K562 (cell line): ENCODE results near the gene IFT81. TPM values are rescaled to one million over a fixed set of nuclear protein-coding genes. Genes with fewer than 3 reads are reported as not detected.
A peak's percentile ranks its signal among the peaks of the same experiment; 100 is the strongest.

Experiments used
- ATAC-seq: fragments of 200-7000 bp; cut with Tn5 transposase; 3 replicates; pipeline ENCODE4 v1.9.1; 2020; ENCODE audit warnings: moderate library complexity
- BruUV-seq: library from RNA; stranded (reverse); fragments of 400-500 nt; replicated peaks from 2 replicates; lab custom pipeline; 2021; lab: Mats Ljungman, UMichigan
- CTCF ChIA-PET: fragments of 300-600 bp; formaldehyde crosslinking; extraction: SDS; loops from one replicate; lab custom pipeline; 2021; ENCODE audit warnings: low intra/inter-chr PET ratio; lab: Yijun Ruan, JAX
- POLR2A ChIA-PET: fragments of 300-600, 350-650 bp; sonication (Branson Sonifier 250); formaldehyde crosslinking; extraction: SDS; loops from one replicate; lab custom pipeline; 2021; ENCODE audit warnings: antibody characterized with exemption, inconsistent platforms; lab: Yijun Ruan, JAX
- DNase-seq, 4 experiments: peaks; one replicate each; pipeline versions ENCODE4 v3.0.0 to v3.0.0-alpha.2; 2011 to 2018; ENCODE audit warnings: low spot score in 3 of 4, mixed read lengths in 3 of 4; ENCODE audit errors: extremely low read depth in 1 of 4
- FAIRE-seq: peaks from 2 replicates; lab custom pipeline; 2011; peaks lifted over from hg19 to GRCh38; lab: Jason Lieb, UNC
- H2AFZ ChIP-seq: 2 replicates; pipeline ENCODE4 v1.6.0; 2011; ENCODE audit warnings: low read depth, low read length, control low read depth, inconsistent platforms
- H3K27ac ChIP-seq: fragments of 200-600 bp; 3 replicates; pipeline ENCODE4 v1.8.0; 2011; ENCODE audit warnings: low read depth, mild to moderate bottlenecking, control low read depth, inconsistent platforms, low read length, moderate library complexity, mixed read lengths; ENCODE audit errors: extremely low read depth
- H3K27me3 ChIP-seq, 2 experiments: fragments of 300-600 bp in 1 of 2; 2 replicates in 1 of 2; 3 replicates in 1 of 2; pipeline versions ENCODE4 v1.6.0 to v1.8.0; 2011; ENCODE audit warnings: inconsistent platforms in 2 of 2, low read length in 2 of 2, mild to moderate bottlenecking in 1 of 2, mixed read lengths in 1 of 2, moderate library complexity in 1 of 2; ENCODE audit not compliant: control insufficient read depth in 2 of 2, insufficient read depth in 2 of 2
- H3K36me3 ChIP-seq: fragments of 300-600 bp; 3 replicates; pipeline ENCODE4 v1.8.0; 2011; ENCODE audit warnings: mild to moderate bottlenecking, low read length, inconsistent platforms; ENCODE audit not compliant: control insufficient read depth, insufficient read depth
- H3K4me1 ChIP-seq, 2 experiments: fragments of 200-600 bp in 1 of 2; replicated peaks in 1 of 2; 2 replicates in 1 of 2; 3 replicates in 1 of 2; pipeline versions ENCODE4 v1.5.1 to v1.8.0; 2011; ENCODE audit warnings: inconsistent platforms in 2 of 2, low read length in 2 of 2, mild to moderate bottlenecking in 1 of 2, mixed read lengths in 1 of 2, moderate library complexity in 1 of 2; ENCODE audit not compliant: control insufficient read depth in 2 of 2, insufficient read depth in 2 of 2
- H3K4me2 ChIP-seq: 2 replicates; pipeline ENCODE4 v1.6.1; 2011; ENCODE audit warnings: low read length, control low read depth, inconsistent platforms, mixed read lengths; ENCODE audit not compliant: insufficient read depth
- H3K4me3 ChIP-seq: fragments of 200-600 bp; sonication (generic), shearing (Covaris generic); 2 replicates; pipeline ENCODE4 v1.5.1; 2016; ENCODE audit warnings: control low read depth, inconsistent platforms
- H3K79me2 ChIP-seq: fragments of 200-600 bp; 3 replicates; pipeline ENCODE4 v1.8.0; 2011; ENCODE audit warnings: low read length, inconsistent platforms; ENCODE audit not compliant: control insufficient read depth, insufficient read depth
- H3K9ac ChIP-seq, 2 experiments: 2 replicates each; pipeline versions ENCODE4 v1.6.0 to v1.6.1; 2011; ENCODE audit warnings: low read depth in 2 of 2, low read length in 2 of 2, control low read depth in 1 of 2, inconsistent platforms in 1 of 2, mild to moderate bottlenecking in 1 of 2, mixed read lengths in 1 of 2; ENCODE audit not compliant: insufficient read depth in 1 of 2
- H3K9me1 ChIP-seq: one replicate; pipeline ENCODE4 v1.6.0; 2011; ENCODE audit warnings: inconsistent platforms, mild to moderate bottlenecking, low read length, moderate library complexity; ENCODE audit not compliant: control insufficient read depth, insufficient read depth
- H3K9me3 ChIP-seq: replicated peaks from 2 replicates; pipeline ENCODE4 v1.5.1; 2011; ENCODE audit warnings: low read depth, low read length, inconsistent platforms; ENCODE audit not compliant: control insufficient read depth, insufficient read depth
- H4K20me1 ChIP-seq: replicated peaks from 2 replicates; pipeline ENCODE4 v1.6.1; 2011; ENCODE audit warnings: low read length, inconsistent platforms, mixed read lengths; ENCODE audit not compliant: control insufficient read depth, insufficient read depth
- ADNP ChIP-seq: fragments of 200-800 bp; sonication (Bioruptor generic); IDR thresholded peaks from 2 replicates; pipeline ENCODE4 v1.6.1; 2016; ENCODE audit warnings: missing genetic modification characterization, missing compliant biosample characterization
- BCOR ChIP-seq: fragments of 450-650 bp; IDR thresholded peaks from 2 replicates; pipeline ENCODE4 v1.6.1; 2016
- CBX3 ChIP-seq, 2 experiments: IDR thresholded peaks; 1 replicate in 1 of 2; 2 replicates in 1 of 2; pipeline ENCODE4 v1.6.1; 2012; ENCODE audit warnings: inconsistent platforms in 2 of 2, low read length in 2 of 2, borderline replicate concordance in 1 of 2, control low read depth in 1 of 2
- EP300 ChIP-seq: IDR thresholded peaks from 2 replicates; pipeline ENCODE4 v1.6.1; 2012; ENCODE audit warnings: low read length, improper control_type of control experiment
- EWSR1 ChIP-seq: fragments of 450-650 bp; IDR thresholded peaks from 2 replicates; pipeline ENCODE4 v1.6.1; 2018; ENCODE audit warnings: borderline replicate concordance, mild to moderate bottlenecking, low read depth, moderate library complexity; ENCODE audit not compliant: partially characterized antibody
- FOS ChIP-seq: IDR thresholded peaks from 3 replicates; pipeline ENCODE4 v1.6.1; 2011; ENCODE audit not compliant: insufficient read length; ENCODE audit errors: extremely low read depth
- FOXJ3 ChIP-seq: sonication (generic); formaldehyde crosslinking; IDR thresholded peaks from 2 replicates; pipeline ENCODE4 v1.4.0; 2020; ENCODE audit warnings: mild to moderate bottlenecking, missing genetic modification reagents
- NCOA1 ChIP-seq: fragments of 450-650 bp; IDR thresholded peaks from 2 replicates; pipeline ENCODE4 v1.6.1; 2016; ENCODE audit warnings: low read depth
- NKRF ChIP-seq: fragments of 450-650 bp; IDR thresholded peaks from 2 replicates; pipeline ENCODE4 v1.6.1; 2016; ENCODE audit warnings: borderline replicate concordance
- RBM25 ChIP-seq: fragments of 200-400 bp; formaldehyde crosslinking; IDR thresholded peaks from 2 replicates; pipeline ENCODE4 v1.6.1; 2018; ENCODE audit warnings: low read length, low read depth, moderate library complexity; ENCODE audit not compliant: severe bottlenecking
- SAFB ChIP-seq: fragments of 200-400 bp; formaldehyde crosslinking; IDR thresholded peaks from 2 replicates; pipeline ENCODE4 v1.6.1; 2017; ENCODE audit warnings: low read depth, low read length, borderline replicate concordance
- SIN3B ChIP-seq: fragments of 450-650 bp; IDR thresholded peaks from 2 replicates; pipeline ENCODE4 v1.6.1; 2017; ENCODE audit warnings: low read depth, mild to moderate bottlenecking, moderate library complexity
- THRAP3 ChIP-seq: fragments of 450-650 bp; IDR thresholded peaks from 2 replicates; pipeline ENCODE4 v1.6.1; 2016; ENCODE audit warnings: mild to moderate bottlenecking, inconsistent platforms, borderline replicate concordance
- ZBTB26 ChIP-seq: fragments of 450-650 bp; formaldehyde crosslinking; IDR thresholded peaks from 2 replicates; pipeline ENCODE4 v1.4.0; 2022; ENCODE audit warnings: missing genetic modification characterization
- ZFP36 ChIP-seq: fragments of 150-350 bp; IDR thresholded peaks from 2 replicates; pipeline ENCODE4 v1.6.1; 2018; ENCODE audit warnings: low read length, low read depth; ENCODE audit not compliant: partially characterized antibody
- ZKSCAN1 ChIP-seq: fragments of 150-350 bp; IDR thresholded peaks from 2 replicates; pipeline ENCODE4 v1.6.1; 2016; ENCODE audit warnings: low read depth, low read length
- ZNF212 ChIP-seq: fragments of 450-650 bp; formaldehyde crosslinking; IDR thresholded peaks from 2 replicates; pipeline ENCODE4 v1.4.0; 2020; ENCODE audit warnings: mild to moderate bottlenecking
- ZNF316 ChIP-seq: fragments of 450-650 bp; IDR thresholded peaks from 2 replicates; pipeline ENCODE4 v1.6.1; 2016
- WGBS: fragments of 100-300 bp; shearing (Covaris generic); methylation state at CpG from one replicate; pipeline ENCODE4 v1.1.6; 2016; ENCODE audit warnings: low coverage, mixed read lengths; ENCODE audit not compliant: insufficient coverage; ENCODE audit errors: missing lambda C conversion rate; 5-methylcytosine and 5-hydroxymethylcytosine counted together
- in situ Hi-C: fragments of 300-500 bp; cut with MboI; formaldehyde crosslinking; loops from 4 replicates; pipeline ENCODE4 v1.15.0; 2018; ENCODE audit warnings: inconsistent platforms, mixed read lengths
- intact Hi-C: fragments of 100-400 bp; cut with micrococcal nuclease; formaldehyde crosslinking; loops from 2 replicates; pipeline ENCODE4 v1.14.2; 2022
- polyA plus RNA-seq, 8 experiments: library from polyadenylated mRNA; depleted of rRNA in 4 of 8; stranded (reverse) in 5 of 8; unstranded in 3 of 8; fragments of >200 nt; fragmentation: Nextera tagmentation in 2 of 8; fragmentation: Illumina TruSeq in 1 of 8; extraction: Ambion mirVana in 2 of 8; extraction: Trizol in 1 of 8; gene quantifications; 2 replicates each; pipeline versions ENCODE4 v1.2.1 to v1.2.3, GENCODE V29; 2011 to 2014; ENCODE audit warnings: inconsistent platforms in 1 of 8, missing spikeins in 1 of 8
- total RNA-seq, 7 experiments: library from RNA; depleted of rRNA in 6 of 7; stranded (reverse); fragments of >200 nt in 6 of 7; fragmentation: Illumina TruSeq in 2 of 7; extraction: Trizol in 2 of 7; gene quantifications; 2 replicates each; pipeline versions ENCODE4 v1.2.1 to v1.2.3, GENCODE V29; 2011 to 2021; ENCODE audit warnings: low replicate concordance in 1 of 7

The IFT81 gene
- total and polyA plus RNA-seq, 9 of the 15 experiments (the other 6 are each of a cell fraction or from before 2014, with no cell fraction given), result 2.8 to 11.9 (median 7.9) TPM

GRCh38 chr12:110109837-110110535 lies 14.2 kb upstream of the IFT81 start:
- no peak overlapping the region; the same call in 1 of the 2 replicates for H3K4me2 ChIP-seq
- H3K9me3 ChIP-seq, result no peaks in the 10 kb centered on the region
- H4K20me1 ChIP-seq, result no peaks in the 10 kb centered on the region

More at GRCh38 chr12:110109837-110110535, 14.2 kb upstream of the IFT81 start:
- ChIA-PET CTCF (no interaction called here), POLR2A (no interaction called here)
- FAIRE-seq (no peak), DNase-seq (no peak), ATAC-seq (no peak)
- WGBS, result 64% methylated on average over 2 of the region's 2 CpGs
- H3K27me3 ChIP-seq, result no peaks in the 10 kb centered on the region
- no peaks in the 10 kb centered on the region for H3K9me1 ChIP-seq
- H3K79me2 ChIP-seq, result no peaks in the 10 kb centered on the region
- TF ChIP-seq ZBTB26 (CRISPR knock-in tag), result no peak
- TF ChIP-seq EP300, result no peak
- peak; percentile 66 for TF ChIP-seq ZNF316
- TF ChIP-seq THRAP3, result no peak
- TF ChIP-seq ADNP (tag), result peak; percentile 88
- TF ChIP-seq BCOR, result peak; percentile 55; the same call in 1 of the 2 replicates
- peak; percentile 37 for TF ChIP-seq ZFP36
- TF ChIP-seq RBM25, result peak; percentile 83
- no peak for TF ChIP-seq SAFB
- no peak for TF ChIP-seq EWSR1
- TF ChIP-seq ZKSCAN1, result peak; percentile 91
- TF ChIP-seq CBX3 (IDR thresholded peaks at IDR 0.05; ENCODE audit: borderline replicate concordance in 1 of 2, low read length in 2 of 2), result 0 out of 3 replicates have a peak, but pooled peaks of 1 of the 2 experiments have one; percentile 17
- no peak for TF ChIP-seq FOXJ3 (CRISPR knock-in tag)
- no peak for TF ChIP-seq NKRF
- no peak for TF ChIP-seq SIN3B
- TF ChIP-seq NCOA1, result no peak
- no peak for TF ChIP-seq ZNF212 (CRISPR knock-in tag)
- no peak for TF ChIP-seq FOS
- H2AFZ ChIP-seq, result peak overlapping the region; percentile 60; the same call in 1 of the 2 replicates
- BruUV-seq, result no TSS peak
- H3K4me1 ChIP-seq, result peaks cover 10 to 20% of the 10 kb centered on the region in 2 experiments; a peak in 2 of 5 replicates
- in situ Hi-C loops, result loop anchor here (10.0 kb wide), 1 partner anchor 315 kb away; no protein-coding TSS in a partner anchor
- intact Hi-C loops, result loop anchor here (10.0 kb wide), 1 partner anchor 245 kb away; no protein-coding TSS in a partner anchor
- no peaks in the 10 kb centered on the region for H3K36me3 ChIP-seq
- H3K4me3 ChIP-seq, result no peak overlapping the region
- H3K9ac ChIP-seq, result no peak overlapping the region; a peak in 1 of 4 replicates
- no peak overlapping the region for H3K27ac ChIP-seq
